GM18909 (cell line): ENCODE data around the gene ZNF500.

Source experiments
- ATAC-seq: cut with Tn5 transposase; IDR thresholded peaks from one replicate; pipeline ENCODE4 v1.9.1; 2021; ENCODE audit warnings: mild to moderate bottlenecking; ENCODE audit not compliant: unreplicated experiment, poor library complexity

Gene ZNF500

DNA sequence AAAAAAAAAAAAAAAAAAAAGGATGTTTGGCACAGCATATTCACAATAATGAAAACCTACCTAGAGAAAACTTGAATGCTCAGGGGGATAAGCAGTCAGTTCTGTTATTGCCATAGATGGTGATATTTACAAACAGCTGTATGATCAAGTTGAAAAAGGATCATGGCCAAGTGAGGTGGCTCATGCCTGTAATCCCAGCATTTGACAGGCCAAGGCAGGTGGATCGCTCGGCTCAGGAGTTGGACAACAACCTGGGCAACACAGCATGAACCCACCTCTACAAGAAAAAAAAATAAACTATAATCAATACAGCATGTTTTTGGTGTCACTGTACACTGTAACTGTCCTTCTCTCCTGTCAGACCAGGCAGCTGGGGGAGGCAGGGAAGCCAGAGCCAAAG is 52.0 kb downstream of the ZNF500 start:
- no peak for ATAC-seq

DNA sequence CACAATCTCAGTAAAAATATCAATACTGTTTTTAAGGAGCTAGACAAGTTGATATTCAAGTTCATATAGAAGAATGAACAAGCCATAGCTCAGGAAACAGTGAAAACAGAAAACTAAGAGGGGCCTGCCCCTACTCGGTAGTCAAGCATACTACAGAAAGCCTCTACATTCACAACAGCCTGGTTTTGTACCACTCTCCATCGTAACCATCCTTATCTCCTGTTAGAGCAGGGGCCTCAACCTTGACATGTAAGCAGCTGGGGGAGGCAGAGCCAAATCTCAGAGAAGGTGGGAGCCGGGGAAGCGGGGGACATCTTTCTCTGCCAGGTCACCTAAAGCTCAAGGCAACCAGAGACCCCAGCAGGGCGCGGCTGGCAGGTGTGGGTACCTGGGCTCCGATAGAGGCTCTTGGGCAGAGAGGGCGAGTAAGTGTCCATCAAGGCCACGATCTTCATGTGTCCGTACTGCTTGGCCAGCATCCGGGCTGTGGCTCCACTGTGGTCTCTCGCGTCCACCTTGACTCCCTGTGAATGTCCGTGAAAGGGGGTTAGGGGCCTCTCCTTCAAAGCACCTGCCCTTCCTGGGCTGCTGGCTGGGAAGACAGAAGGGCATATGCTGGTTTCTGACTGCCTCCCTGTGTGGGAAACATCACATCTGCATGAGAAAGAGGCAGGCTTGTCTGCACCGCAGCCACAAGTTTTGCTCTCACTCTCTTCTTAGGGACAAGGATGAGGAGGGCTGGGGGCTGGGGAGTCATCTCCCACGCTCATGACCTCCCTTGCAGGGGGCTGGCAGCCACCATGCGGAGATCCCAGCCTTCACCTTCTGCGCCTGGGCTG is 53.1 kb downstream of the ZNF500 start:
- no peak for ATAC-seq

DNA sequence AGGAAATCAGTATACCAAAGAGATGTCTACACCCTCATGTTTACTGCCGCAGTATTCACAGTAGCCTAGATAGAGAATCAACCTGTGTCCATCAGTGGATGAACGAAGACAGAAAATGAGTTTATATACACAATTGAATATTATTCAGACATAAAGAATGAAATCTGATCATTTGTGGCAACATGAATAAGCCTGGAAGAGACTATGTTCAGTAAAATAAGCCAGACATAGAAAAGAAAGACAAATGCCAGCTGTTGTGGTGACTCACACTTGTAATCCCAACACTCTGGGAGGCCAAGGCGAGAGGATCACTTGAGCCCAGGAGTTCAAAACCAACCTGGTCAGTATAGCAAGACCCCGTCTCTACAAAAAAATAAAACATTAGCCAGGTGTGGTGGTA is 57.5 kb downstream of the ZNF500 start:
- no peak for ATAC-seq

DNA sequence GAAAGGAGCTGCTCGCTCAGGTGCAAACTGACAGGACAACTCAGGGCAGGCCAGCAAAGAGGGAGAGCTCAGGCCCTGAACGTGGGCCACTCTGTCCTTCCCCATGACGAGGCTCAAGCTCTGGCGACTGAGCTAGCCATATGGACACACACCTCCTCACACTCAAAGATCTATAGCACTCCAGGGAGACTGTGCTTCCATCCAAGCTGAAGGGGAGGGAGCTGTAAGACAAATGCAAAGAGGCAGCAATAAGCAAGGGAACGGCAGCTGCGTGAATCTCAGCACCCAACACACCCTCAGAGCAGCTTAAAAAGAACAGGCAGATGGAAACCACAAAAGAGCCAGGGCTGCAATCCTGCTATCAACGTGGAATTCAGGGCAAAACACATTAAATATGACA is 60.1 kb downstream of the ZNF500 start:
- ATAC-seq: no peak

DNA sequence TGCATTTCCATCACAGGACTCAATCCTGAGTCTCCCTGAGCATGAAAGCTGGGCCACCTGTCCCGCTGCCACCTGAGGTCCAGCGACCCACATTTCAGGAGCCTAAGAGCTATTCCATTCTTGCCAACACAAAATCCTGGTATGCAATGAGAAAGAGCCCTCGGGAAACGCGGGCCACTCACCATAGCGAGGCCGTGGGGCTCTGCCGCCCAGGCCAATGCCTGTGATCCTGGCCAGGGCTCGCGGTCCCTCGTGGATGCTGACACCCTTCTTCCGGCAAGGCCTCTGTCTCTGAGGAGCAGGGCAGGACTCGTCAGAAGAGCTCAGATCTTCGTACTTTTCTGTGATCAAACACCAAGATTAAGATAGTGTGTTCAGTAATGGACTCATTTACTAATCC is 62.0 kb downstream of the ZNF500 start:
- ATAC-seq: no peak

DNA sequence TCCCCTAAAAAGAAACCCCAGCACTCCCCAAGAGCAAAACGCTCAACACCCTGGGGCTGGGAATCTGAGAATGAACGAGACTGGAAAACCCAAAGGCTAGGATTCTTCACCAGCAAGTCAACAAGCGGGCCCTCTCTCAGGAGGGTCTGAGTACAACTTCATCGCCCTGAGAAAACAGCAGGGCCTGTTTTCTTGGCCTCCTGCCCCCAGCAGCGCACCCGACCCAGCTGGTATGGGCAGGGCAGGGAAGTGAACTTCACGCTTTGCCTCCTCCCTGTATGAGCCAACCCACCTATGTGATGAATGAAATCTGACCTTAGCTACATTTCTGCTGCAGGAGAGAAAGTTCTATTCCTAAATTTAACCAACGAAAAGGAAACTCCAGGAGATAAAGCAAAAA is 62.5 kb downstream of the ZNF500 start:
- no peak for ATAC-seq

DNA sequence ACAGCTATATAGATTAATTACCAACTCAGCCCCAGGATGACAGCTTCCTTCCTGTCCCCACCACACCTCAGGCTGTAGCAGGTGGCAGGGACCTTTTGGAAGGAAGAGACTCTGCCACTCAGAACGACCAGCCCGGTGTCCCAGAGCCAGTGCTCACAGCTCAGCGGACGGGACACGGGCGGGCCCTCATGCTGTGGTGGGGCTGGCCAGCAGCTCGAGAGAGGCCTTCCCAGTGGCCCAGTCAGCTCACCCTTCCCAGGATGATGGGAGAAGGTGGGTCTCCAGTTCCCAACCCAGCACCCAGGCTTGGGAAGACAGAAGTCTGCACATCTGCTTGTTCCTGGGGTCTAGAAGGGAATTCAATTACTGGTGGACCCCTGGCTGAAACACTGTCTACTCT is 63.1 kb downstream of the ZNF500 start:
- ATAC-seq: no peak

DNA sequence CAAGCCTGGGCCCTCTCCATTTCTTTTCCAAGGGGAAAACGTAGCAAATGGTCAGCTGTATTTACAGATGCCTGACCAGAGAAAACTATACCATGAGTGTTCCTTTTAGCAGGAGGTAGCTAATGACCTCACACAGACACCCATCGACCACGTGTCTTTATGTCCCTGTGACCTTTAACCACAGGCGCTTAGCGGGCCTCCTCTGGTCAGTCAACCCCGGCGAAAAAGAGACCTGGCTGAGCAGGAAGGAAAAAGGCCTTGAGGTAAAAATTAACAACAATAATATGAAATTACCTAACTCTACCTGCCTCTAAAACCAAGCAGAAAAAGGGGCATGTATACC is 64.5 kb downstream of the ZNF500 start:
- no peak for ATAC-seq

DNA sequence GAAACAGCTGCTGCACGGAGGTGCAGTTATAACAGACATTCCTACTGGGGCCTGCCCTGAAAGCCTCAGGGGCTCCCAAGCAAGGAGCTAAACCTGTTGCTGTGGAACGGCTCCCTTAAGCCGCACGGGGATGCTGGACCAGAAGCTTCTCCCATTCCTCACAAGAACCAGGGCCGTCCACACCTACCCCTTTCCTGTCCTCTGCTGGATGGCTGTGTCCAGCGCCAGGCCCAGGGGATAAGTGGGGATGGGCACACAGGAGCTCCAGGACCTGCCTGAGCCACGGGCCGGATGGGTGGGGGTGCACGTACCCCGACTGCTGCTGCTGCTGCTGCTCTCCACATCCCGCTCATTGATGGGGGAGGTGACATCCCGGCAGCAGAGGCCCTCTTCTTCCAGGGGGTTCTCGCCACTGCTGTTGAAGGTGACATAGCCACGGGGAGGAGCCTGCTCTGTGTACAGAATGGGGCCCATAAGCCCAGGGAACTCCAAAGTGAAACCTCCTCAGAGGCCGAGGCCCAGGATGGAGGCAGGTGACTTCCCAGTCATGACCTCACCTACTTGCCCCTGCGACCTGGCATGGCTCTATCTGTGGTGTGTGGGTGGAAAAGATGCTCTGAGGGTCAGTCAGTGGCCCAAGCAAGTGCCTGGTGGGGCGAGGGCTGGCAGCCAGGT is 65.0 kb downstream of the ZNF500 start:
- ATAC-seq: no peak

DNA sequence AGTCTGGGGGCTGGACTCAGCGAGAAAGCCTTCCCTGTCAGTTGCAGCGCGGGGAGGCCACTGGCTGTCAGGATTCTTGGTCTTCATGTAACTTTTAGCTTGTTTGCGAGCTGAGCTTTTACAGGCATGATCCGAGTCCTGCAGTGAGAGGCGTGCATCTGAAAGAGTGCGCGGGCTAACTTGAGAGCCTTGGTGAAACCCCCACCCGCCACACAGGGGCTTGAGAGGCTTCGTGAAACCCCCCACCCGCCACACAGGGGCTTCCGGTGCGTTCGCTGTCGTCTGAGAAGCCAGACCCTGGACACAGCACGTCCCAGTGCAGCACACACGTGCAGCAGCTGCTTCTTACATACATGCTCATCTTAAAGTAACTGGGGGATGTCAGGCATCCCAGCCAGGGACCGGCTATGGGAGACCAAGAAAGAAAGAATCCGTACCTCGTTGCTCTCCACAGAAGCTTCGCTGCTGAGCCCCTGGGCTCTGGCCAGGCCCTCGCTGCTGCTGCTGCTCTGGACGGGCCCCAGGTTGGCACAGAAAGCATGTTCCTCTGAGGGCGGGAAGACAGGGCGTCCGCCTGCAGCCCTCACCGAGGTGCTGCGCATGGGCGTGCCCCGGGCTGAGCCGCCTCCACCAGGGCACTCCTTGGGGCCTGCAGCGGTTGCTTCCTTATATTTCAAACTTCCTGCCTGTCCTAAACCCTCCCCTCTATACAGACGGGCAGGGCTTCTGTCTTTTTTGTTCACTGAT is 65.8 kb downstream of the ZNF500 start:
- no peak for ATAC-seq

DNA sequence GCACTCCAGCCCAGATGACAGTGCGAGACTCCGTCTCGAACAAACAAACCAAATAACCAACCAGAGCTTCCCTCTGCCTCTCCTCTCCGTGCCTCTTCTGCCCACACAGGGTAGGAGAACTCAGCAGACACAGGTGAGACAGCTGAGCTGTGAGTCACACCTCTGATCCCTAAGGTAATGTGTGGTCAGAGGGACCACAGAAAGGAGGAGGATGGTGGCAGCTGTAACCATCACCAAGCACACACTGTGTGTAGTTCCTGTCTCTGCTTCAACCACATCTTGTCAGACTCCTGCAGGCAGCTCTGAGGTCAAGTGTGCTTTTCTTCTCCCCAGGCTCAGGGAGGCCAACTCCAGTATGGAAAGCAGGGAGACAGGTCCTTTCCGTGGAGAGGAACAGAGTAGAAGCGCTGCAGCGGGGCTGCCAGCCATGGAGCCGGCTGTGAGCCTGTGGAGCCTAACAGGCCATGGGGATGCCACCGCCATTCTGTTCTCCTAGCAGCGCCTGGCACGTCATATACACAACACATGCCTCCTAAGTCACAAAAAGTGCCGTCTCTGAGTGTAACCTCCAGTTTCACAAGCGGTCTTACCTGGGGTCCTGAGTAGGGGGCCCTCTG is 66.5 kb downstream of the ZNF500 start:
- no peak for ATAC-seq

DNA sequence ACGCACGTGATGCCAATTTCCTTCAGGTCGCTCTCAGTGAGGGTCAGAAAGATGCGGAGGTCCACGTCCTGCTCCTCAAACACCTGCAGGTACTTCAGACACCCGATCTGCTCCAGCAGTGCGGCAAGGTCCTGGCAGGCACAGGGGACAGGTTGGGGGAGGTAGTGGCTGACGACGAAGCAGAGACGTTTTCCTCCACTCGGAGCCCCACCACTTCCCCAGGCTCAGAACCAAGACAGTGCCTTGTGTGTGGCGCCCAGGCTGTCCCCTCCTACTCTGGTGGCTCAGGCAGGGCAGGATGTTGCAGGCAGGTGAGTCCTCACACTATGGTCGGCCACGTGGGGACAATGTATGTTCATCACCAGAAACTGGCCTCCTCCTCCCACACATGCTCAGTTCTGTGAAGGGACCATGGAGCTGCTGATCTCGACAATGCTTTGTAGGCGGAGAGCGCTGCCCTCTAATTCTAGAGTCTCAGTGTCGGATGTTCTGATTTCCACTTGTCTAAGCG is 67.9 kb downstream of the ZNF500 start:
- no peak for ATAC-seq

DNA sequence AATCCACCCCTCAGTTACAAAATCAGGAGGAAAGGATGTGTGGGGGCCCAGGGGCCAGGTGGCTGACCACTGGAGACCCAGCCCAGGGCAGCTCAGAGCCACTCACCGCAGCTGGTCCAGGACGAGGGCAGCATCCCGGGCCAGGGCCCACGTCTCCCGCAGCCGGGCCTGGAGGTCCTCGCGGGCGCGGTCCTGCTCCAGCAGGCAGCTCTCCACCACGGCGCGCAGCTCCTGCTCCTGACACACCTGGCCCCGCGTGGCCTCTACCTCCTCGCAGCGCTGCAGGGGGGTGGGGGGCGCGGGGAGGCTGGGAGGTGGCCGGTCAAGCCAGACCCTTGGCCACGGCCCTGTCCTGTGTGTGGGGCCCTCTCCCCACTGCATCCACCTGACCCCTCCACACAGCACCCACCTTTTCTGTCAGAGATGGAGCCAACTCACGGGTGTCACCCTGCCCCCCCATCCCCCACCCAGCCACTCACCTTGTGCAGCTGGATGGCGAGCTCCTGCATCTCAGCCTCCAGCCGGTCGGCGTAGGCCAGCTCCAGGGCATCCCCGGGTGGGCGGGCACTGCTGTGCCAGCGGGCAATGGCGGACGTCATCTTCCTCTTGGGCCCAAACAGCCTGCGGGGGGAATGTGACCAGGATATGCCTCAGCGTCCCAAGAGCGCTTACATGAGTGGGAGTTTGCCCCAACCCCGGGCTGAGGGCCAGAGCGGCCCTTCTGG is 68.5 kb downstream of the ZNF500 start:
- ATAC-seq: no peak
